ENCODE measurements around the gene VSTM2B. TPM values are rescaled to one million over a fixed set of nuclear protein-coding genes. Genes with fewer than 3 reads are reported as not detected.

Gene VSTM2B
- polyA plus RNA-seq, 1 donor (not counting 4 experiments of a cell fraction or from before 2014, with no cell fraction given), result not detected

DNA sequence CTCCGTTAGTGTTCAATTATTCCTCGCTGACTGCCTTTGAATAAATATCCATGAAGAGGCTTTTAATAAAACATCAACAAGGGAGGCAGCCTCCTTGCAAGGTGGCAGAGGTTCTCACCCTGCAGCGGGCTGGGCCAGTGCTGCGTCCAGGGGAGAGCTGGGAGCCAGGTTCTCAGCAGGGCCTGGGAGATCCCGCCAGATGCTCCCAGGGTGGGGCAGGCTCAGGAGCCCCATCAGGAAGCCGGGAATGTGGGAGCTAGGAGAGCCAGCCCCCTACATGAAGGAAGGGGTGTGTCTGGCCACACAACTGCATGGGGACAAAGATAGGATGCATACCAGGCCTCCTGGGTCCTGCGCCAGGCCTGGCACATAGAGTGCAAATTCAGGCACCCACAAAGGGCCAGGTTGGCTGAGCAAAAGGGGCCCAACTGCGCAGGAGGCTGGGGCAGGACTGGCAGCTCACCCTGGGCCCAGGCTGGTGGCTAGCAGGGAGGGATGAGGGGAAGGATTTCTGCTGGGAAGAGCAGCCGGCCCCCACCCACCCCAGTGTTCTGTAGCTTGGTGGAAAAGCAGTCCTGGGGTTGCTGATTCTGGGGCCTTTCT, 22.8 kb downstream of the VSTM2B start:
- no peaks in the 10 kb centered on the region for H3K79me2 ChIP-seq (ENCODE audit: control insufficient read depth, insufficient read depth, low read length)
- no peak for FAIRE-seq
- no peaks in the 10 kb centered on the region for H4K20me1 ChIP-seq (ENCODE audit: control insufficient read depth, extremely low read depth, insufficient read depth, low read length)
- no peak overlapping the region for H3K9ac ChIP-seq (ENCODE audit: control insufficient read depth, extremely low read depth, insufficient read depth, low read length)
- H3K9me1 ChIP-seq (ENCODE audit: control insufficient read depth, extremely low read depth, insufficient read depth, low read length), result no peaks in the 10 kb centered on the region
- no peak for DNase-seq (ENCODE audit: low read depth, low spot score)
- no peak overlapping the region for H3K4me3 ChIP-seq (ENCODE audit: control insufficient read depth in 2 of 3, extremely low read depth in 1 of 3, insufficient read depth in 2 of 3, low read depth in 1 of 3, low read length in 3 of 3)
- H3K27ac ChIP-seq (ENCODE audit: control insufficient read depth, insufficient read depth, low read length), result no peak overlapping the region
- H3K36me3 ChIP-seq (ENCODE audit: control insufficient read depth in 2 of 2, extremely low read depth in 1 of 2, insufficient read depth in 2 of 2, low read length in 2 of 2), result no peaks in the 10 kb centered on the region
- TF ChIP-seq, protein P1, sequence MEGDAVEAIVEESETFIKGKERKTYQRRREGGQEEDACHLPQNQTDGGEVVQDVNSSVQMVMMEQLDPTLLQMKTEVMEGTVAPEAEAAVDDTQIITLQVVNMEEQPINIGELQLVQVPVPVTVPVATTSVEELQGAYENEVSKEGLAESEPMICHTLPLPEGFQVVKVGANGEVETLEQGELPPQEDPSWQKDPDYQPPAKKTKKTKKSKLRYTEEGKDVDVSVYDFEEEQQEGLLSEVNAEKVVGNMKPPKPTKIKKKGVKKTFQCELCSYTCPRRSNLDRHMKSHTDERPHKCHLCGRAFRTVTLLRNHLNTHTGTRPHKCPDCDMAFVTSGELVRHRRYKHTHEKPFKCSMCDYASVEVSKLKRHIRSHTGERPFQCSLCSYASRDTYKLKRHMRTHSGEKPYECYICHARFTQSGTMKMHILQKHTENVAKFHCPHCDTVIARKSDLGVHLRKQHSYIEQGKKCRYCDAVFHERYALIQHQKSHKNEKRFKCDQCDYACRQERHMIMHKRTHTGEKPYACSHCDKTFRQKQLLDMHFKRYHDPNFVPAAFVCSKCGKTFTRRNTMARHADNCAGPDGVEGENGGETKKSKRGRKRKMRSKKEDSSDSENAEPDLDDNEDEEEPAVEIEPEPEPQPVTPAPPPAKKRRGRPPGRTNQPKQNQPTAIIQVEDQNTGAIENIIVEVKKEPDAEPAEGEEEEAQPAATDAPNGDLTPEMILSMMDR (optimal IDR thresholded peaks at IDR 0.05 in 1 of 3, IDR thresholded peaks at IDR 0.05 in 1 of 3, conservative IDR thresholded peaks at IDR 0.05 in 1 of 3; ENCODE audit: extremely low read depth in 1 of 3, insufficient read depth in 2 of 3, low read length in 3 of 3), result no peak
- no peak for TF ChIP-seq EZH2 (IDR thresholded peaks at IDR 0.05; ENCODE audit: low read length)
- H3K4me2 ChIP-seq (ENCODE audit: control insufficient read depth, extremely low read depth, insufficient read depth, low read depth, low read length), result no peak overlapping the region
- H2AFZ ChIP-seq (ENCODE audit: control insufficient read depth, low read length), result no peak overlapping the region
- H3K27me3 ChIP-seq (ENCODE audit: control insufficient read depth, extremely low read depth, insufficient read depth, low read length), result no peaks in the 10 kb centered on the region
- dilution Hi-C loops (cut with MboI; ENCODE audit: extremely low pct_ligation_motif_present, low sequenced_read_pairs), result no loop called here
- H3K9me3 ChIP-seq (ENCODE audit: control insufficient read depth, low read depth, low read length), result peaks cover 2% of the 10 kb centered on the region
- no peaks in the 10 kb centered on the region for H3K4me1 ChIP-seq (ENCODE audit: control insufficient read depth, extremely low read depth, insufficient read depth, low read length)

DNA sequence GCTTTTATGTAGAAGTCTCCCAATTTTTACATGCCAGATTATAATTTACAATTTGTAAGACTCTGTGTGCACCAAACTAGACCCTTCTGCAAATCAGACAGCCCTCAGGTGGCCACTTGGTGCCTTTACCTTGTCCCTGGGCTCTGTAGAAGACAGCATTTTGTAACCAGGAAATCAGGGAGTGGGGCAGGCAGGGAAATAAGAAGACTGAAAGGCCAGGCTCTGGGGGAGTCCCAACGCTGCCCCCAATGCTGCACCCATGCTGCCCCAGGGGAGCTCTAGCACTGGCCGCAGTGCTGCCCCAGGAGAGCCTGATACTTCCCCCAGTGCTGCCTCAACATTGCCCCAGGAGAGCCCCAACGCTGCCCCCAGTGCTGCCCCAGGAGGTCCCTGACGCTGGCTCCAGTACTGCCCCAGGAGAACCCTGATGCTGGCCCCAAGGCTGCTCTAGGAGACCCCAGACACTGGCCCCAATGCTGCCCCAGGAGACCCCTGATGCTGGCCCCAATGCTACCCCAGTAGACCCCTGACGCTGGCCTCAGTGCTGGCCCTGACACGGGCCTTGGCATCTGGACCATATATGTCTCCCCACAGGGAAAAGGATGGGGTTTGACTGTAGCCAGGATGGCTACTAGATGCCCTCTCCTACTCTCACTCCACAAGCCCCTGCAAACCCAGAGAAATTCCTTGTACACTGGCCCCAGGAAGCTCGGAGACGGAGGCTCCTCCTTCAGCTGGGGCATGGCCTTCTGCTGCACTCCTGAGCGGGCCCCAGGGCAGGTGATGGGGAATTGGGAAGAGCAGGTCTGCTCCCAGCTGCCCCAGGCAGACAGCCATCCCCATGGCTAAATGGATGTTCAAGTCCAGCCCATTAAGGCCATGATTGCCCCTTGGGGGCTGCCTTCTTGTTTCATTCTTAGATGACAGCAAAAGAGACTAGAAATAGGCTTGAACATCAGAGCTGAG, 23.6 kb downstream of the VSTM2B start:
- Histone ChIP-seq H2AFZ (ENCODE audit: control insufficient read depth, low read length) (no peak overlapping the region), H3K9me3 (ENCODE audit: control insufficient read depth, low read depth, low read length) (peaks cover 2% of the 10 kb centered on the region), H3K4me2 (ENCODE audit: control insufficient read depth, extremely low read depth, insufficient read depth, low read depth, low read length) (no peak overlapping the region), H3K27me3 (ENCODE audit: control insufficient read depth, extremely low read depth, insufficient read depth, low read length) (no peaks in the 10 kb centered on the region), H3K4me1 (ENCODE audit: control insufficient read depth, extremely low read depth, insufficient read depth, low read length) (no peaks in the 10 kb centered on the region), H3K36me3 (ENCODE audit: control insufficient read depth in 2 of 2, extremely low read depth in 1 of 2, insufficient read depth in 2 of 2, low read length in 2 of 2) (no peaks in the 10 kb centered on the region), H3K9ac (ENCODE audit: control insufficient read depth, extremely low read depth, insufficient read depth, low read length) (no peak overlapping the region), H3K27ac (ENCODE audit: control insufficient read depth, insufficient read depth, low read length) (no peak overlapping the region), H4K20me1 (ENCODE audit: control insufficient read depth, extremely low read depth, insufficient read depth, low read length) (no peaks in the 10 kb centered on the region), H3K9me1 (ENCODE audit: control insufficient read depth, extremely low read depth, insufficient read depth, low read length) (no peaks in the 10 kb centered on the region), H3K79me2 (ENCODE audit: control insufficient read depth, insufficient read depth, low read length) (no peaks in the 10 kb centered on the region), H3K4me3 (ENCODE audit: control insufficient read depth in 2 of 3, extremely low read depth in 1 of 3, insufficient read depth in 2 of 3, low read depth in 1 of 3, low read length in 3 of 3) (no peak overlapping the region)
- TF ChIP-seq, protein P1 (optimal IDR thresholded peaks at IDR 0.05 in 1 of 3, IDR thresholded peaks at IDR 0.05 in 1 of 3, conservative IDR thresholded peaks at IDR 0.05 in 1 of 3; ENCODE audit: extremely low read depth in 1 of 3, insufficient read depth in 2 of 3, low read length in 3 of 3), result no peak
- no peak for TF ChIP-seq EZH2 (IDR thresholded peaks at IDR 0.05; ENCODE audit: low read length)
- DNase-seq (ENCODE audit: low read depth, low spot score) (no peak), FAIRE-seq (no peak)
- dilution Hi-C loops (cut with MboI; ENCODE audit: extremely low pct_ligation_motif_present, low sequenced_read_pairs), result no loop called here
